BE2C (cell line): ENCODE measurements around the gene PRSS37.

Experiments used
- DNase-seq: peaks from one replicate; pipeline ENCODE4 v3.0.0-alpha.2; 2020
- H3K27me3 ChIP-seq: fragments of 250-450 bp; sonication (Bioruptor Pico); 2 replicates; pipeline ENCODE4 v1.5.1; 2020; ENCODE audit warnings: mild to moderate bottlenecking
- H3K36me3 ChIP-seq: fragments of 250-450 bp; sonication (Bioruptor Pico); 2 replicates; pipeline ENCODE4 v1.5.1; 2020; ENCODE audit warnings: mild to moderate bottlenecking
- H3K4me1 ChIP-seq: fragments of 250-450 bp; sonication (Bioruptor Pico); 2 replicates; pipeline ENCODE4 v1.5.1; 2020
- H3K4me3 ChIP-seq: 2 replicates; pipeline ENCODE4 v1.5.1; 2011; ENCODE audit warnings: low read depth, low read length
- H3K9me3 ChIP-seq: fragments of 250-450 bp; sonication (Bioruptor Pico); 2 replicates; pipeline ENCODE4 v1.5.1; 2020
- CTCF ChIP-seq: IDR thresholded peaks from 2 replicates; pipeline ENCODE4 v1.5.1; 2012; ENCODE audit warnings: mild to moderate bottlenecking, low read depth, low read length

PRSS37 gene

GRCh38 chr7:141875453-141875852 is 34.2 kb upstream of the PRSS37 start:
- H3K36me3 ChIP-seq = no peaks in the 10 kb centered on the region
- no peak for DNase-seq
- H3K4me1 ChIP-seq = no peaks in the 10 kb centered on the region
- no peaks in the 10 kb centered on the region for H3K9me3 ChIP-seq
- H3K27me3 ChIP-seq = no peaks in the 10 kb centered on the region
- TF ChIP-seq CTCF = no peak
- no peak overlapping the region for H3K4me3 ChIP-seq

GRCh38 chr7:141874787-141875186 is 33.5 kb upstream of the PRSS37 start:
- DNase-seq = no peak
- no peak for TF ChIP-seq CTCF
- Histone ChIP-seq H3K4me1 (no peaks in the 10 kb centered on the region), H3K27me3 (no peaks in the 10 kb centered on the region), H3K9me3 (no peaks in the 10 kb centered on the region), H3K36me3 (no peaks in the 10 kb centered on the region), H3K4me3 (no peak overlapping the region)

- Histone ChIP-seq H3K9me3 (no peaks in the 10 kb centered on the region), H3K4me1 (no peaks in the 10 kb centered on the region), H3K36me3 (no peaks in the 10 kb centered on the region), H3K27me3 (no peaks in the 10 kb centered on the region), H3K4me3 (no peak overlapping the region)
- TF ChIP-seq CTCF = no peak
- DNase-seq = no peak
Observed at GRCh38 chr7:141872931-141873330, 31.6 kb upstream of the PRSS37 start.

- no peak for TF ChIP-seq CTCF
- H3K27me3 ChIP-seq = no peaks in the 10 kb centered on the region
Observed at GRCh38 chr7:141866974-141867373, 25.7 kb upstream of the PRSS37 start.

GRCh38 chr7:141864765-141865447 is 23.6 kb upstream of the PRSS37 start:
- Histone ChIP-seq H3K4me1 (no peaks in the 10 kb centered on the region), H3K36me3 (no peaks in the 10 kb centered on the region), H3K9me3 (no peaks in the 10 kb centered on the region), H3K4me3 (no peak overlapping the region), H3K27me3 (no peaks in the 10 kb centered on the region)
- DNase-seq = no peak
- no peak for TF ChIP-seq CTCF

More at GRCh38 chr7:141866974-141867373, 25.7 kb upstream of the PRSS37 start:
- H3K9me3 ChIP-seq = no peaks in the 10 kb centered on the region
- no peak for DNase-seq
- no peaks in the 10 kb centered on the region for H3K4me1 ChIP-seq
- H3K36me3 ChIP-seq = no peaks in the 10 kb centered on the region
- no peak overlapping the region for H3K4me3 ChIP-seq

- H3K9me3 ChIP-seq = no peaks in the 10 kb centered on the region
- no peaks in the 10 kb centered on the region for H3K36me3 ChIP-seq
- no peaks in the 10 kb centered on the region for H3K27me3 ChIP-seq
- H3K4me1 ChIP-seq = no peaks in the 10 kb centered on the region
- H3K4me3 ChIP-seq = no peak overlapping the region
- TF ChIP-seq CTCF = no peak
- DNase-seq = no peak
Observed at GRCh38 chr7:141860207-141860606, 18.9 kb upstream of the PRSS37 start.
